Fibroblast of lung (primary cell): ENCODE data around the gene KIF26B.

ENCODE experiments used
- CTCF ChIP-seq, 2 donors: IDR thresholded peaks in 1 of 2; conservative IDR thresholded peaks in 1 of 2; 1 replicate in 1 of 2; 2 replicates in 1 of 2; pipeline ENCODE4 v1.5.1; 2011 to 2012; ENCODE audit warnings: low read length in 2 of 2, control low read depth in 1 of 2, inconsistent platforms in 1 of 2, low read depth in 1 of 2, mild to moderate bottlenecking in 1 of 2
- EZH2 ChIP-seq: IDR thresholded peaks from 2 replicates; pipeline ENCODE4 v1.5.1; 2012; ENCODE audit warnings: low read length, control low read depth, mild to moderate bottlenecking; ENCODE audit errors: missing control alignments

- TF ChIP-seq CTCF (conservative IDR thresholded peaks at IDR 0.05 in 1 of 2, IDR thresholded peaks at IDR 0.05 in 1 of 2; ENCODE audit: low read depth in 1 of 2, low read length in 2 of 2): no peak
- no peak for TF ChIP-seq EZH2
These were observed 539.4 kb downstream of the KIF26B start for GRCh38 chr1:245693941-245694752.
